ENCODE measurements around the gene ASIC2.

- TF ChIP-seq CTCF (IDR thresholded peaks at IDR 0.05) (no peak), POLR2A (IDR thresholded peaks at IDR 0.05) (no peak)
Observed at GRCh38 chr17:33198954-33199353, 94.1 kb downstream of the ASIC2 start.
